Activated T-cell treated with anti-CD3 and anti-CD28 coated beads for 24 hours (primary cell): ENCODE measurements around the gene MAGI1.
"Not testable (repeated sequence)": the region's sequence is repeated elsewhere in the genome, so short reads cannot be mapped to it uniquely, and the experiment has no call there.

Source experiments
- DNase-seq: peaks from one replicate; pipeline ENCODE4 v3.0.0-alpha.2; 2020; ENCODE audit warnings: low read depth

Gene MAGI1

DNA sequence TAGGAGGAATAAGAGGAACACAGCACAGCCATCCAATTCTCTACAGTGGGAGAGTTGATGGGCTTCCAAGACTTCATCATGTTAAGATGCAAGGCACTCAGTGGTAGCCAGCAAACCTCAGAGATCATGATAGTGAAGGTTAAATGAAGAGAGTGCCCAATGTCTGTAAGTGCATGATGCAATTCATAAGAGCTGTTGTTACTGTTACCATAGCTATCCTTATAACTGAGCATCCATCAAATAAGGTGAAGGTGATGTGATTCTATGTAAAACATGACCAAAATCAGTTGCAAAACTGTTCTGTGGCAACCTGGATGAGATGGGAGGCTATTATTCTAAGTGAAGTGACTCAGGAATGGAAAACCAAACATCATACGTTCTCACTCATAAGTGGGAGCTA is 289.7 kb downstream of the MAGI1 start:
- DNase-seq, result no peak

- no peak for DNase-seq
Measured at GRCh38 chr3:65748326-65748725, 290.4 kb downstream of the MAGI1 start.

- DNase-seq, result no peak
Measured at GRCh38 chr3:65746848-65747247, 291.9 kb downstream of the MAGI1 start.

GRCh38 chr3:65745306-65745705 is 293.4 kb downstream of the MAGI1 start:
- DNase-seq, result no peak

GRCh38 chr3:65742914-65743313 is 295.8 kb downstream of the MAGI1 start:
- no peak for DNase-seq

- no peak for DNase-seq
Measured at GRCh38 chr3:65741540-65741939, 297.2 kb downstream of the MAGI1 start.

DNA sequence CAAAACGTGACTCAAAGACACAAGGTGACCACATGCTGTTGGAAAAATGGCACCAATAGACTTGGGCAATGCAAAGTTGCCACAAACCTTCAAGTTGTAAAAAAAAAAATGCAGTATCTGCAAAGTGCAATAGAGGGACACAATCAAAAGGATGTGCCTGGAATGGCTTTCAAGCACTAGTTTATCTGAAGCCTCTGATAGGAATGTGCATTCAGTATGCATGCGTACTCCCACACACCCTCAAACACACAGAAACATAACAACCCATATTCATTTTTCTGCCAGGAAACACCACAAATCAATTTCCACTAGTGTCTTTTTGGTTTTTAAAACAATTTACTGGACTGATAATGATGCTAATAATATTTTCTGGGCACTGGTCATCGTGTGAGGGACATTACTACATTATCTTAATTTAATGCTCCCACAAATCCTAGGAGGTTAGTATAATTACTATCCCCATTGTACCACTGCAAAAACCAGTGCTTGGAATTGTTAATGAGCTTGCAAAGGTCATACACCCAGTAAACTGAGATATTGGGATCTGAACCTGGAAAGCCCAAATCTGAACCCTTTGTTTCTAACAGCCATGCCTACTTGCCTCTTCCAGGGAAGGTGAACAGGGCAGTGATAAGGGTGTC is 298.7 kb downstream of the MAGI1 start:
- no peak for DNase-seq

GRCh38 chr3:65734792-65735191 is 303.9 kb downstream of the MAGI1 start:
- DNase-seq, result no peak

DNA sequence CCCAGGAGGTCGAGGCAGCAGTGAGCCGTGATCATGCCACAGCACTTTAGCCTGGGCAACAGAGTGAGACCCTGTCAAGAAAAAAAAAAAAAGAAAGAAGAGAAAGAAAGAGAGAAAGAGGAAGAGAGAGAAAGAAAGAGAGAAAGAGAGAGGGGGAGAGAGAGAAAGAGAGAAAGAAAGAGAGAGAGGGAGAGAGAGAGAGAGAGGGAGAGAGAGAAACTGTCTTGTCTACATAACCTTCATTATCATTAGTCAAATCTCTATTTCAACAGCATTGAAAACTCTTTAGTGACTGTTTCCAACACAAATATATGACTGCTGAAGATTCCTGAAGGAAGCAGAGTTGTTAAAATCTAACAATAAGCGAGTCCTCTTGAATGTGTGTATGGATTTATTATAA is 304.3 kb downstream of the MAGI1 start:
- DNase-seq, result no peak

DNA sequence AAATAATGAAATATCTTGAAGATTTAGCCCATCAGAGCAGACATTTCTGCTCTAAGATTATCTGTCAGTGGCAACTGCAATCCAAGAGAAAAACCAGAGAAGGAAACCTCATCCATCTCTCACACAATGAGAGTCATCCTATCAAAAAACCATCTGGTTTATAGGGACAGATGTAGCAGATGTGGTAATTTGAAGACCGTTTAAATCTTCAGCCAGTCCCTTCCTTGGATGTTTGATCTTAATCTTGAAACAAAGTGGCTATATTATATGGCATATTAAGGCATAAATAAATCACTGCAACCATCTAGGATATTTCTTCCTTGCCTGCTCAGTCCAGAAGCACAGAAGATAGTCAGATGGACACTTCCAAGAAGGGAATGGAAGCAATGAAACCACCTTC is 305.3 kb downstream of the MAGI1 start:
- no peak for DNase-seq

GRCh38 chr3:65732051-65732935 is 306.4 kb downstream of the MAGI1 start:
- DNase-seq, result no peak

- DNase-seq, result no peak
Measured at GRCh38 chr3:65730449-65730848, 308.3 kb downstream of the MAGI1 start.

- no peak for DNase-seq
Measured at GRCh38 chr3:65729973-65730372, 308.7 kb downstream of the MAGI1 start.

GRCh38 chr3:65729555-65729954 is 309.2 kb downstream of the MAGI1 start:
- no peak for DNase-seq

DNA sequence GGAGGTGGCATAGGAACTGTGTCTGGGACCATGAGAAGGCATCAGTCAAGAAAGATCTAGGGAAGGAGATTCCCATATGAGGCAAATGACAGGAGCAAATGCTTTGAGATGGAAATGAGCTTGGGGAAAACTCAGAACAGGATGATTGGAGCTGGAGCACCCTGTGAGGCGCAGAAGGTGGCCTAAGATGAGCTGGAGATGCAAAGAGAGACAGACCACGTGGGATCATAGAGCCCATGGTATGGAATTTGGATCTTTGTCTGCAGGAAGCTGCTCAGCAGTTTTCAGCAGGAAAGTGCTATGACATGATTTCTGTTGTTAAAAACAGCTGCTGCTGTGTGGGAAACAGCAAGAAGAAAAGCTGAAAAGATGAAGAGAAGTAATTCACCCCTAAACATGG is 310.6 kb downstream of the MAGI1 start:
- DNase-seq, result no peak

DNA sequence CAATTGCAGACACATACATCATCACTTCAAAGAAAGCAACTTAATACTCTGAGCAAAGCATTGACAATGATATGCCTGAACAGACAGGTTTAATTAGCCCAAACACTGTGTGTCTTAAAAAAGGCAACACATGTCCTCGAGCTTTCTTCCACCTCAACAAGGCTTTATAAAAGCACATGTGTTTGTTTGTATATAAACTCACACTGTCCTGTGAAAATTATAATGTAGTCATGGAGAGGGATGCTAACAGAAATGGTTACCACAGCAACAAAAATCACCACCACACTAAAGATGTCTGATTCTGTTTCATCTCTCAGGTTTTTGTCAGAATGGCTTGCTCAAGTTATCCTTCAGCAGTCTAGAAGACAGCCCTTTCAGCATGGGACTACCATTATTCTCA is 314.7 kb downstream of the MAGI1 start:
- DNase-seq, result no peak

- no peak for DNase-seq
Measured at GRCh38 chr3:65723011-65723410, 315.7 kb downstream of the MAGI1 start.

DNA sequence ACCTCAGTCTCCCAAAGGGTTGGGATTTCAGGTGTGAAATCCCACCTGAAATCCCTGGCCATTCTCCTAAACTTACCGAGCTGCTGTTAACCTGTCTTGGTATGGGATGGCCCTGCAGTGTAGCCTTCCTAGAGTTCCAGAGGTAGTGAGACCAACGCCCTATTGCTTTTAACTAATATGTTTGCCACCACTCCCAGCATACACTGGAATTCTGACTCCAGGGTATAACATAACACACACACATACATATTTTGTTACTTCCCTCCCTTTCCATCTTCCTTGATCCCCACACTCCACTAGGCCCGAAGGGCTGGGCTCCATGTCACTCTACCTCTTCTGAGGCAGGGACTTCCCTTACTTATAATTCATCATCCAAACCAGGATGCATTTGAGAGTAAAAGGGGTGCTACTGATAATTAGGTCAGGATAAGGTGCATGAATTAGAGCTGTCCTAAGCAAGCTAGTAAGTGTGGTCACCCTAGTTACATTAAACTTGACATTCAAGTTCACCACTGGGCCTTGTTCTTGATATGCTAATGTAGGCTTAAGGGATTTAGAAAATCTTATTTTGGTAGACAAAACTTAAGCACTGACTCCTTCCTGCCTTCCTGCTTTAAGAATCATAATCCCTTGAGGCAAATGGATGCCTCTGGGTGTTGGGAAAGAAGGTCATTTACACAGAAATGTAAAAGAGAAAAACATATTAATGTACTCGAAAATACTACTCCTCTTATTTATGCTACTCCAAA is 317.6 kb downstream of the MAGI1 start:
- DNase-seq, result no peak

DNA sequence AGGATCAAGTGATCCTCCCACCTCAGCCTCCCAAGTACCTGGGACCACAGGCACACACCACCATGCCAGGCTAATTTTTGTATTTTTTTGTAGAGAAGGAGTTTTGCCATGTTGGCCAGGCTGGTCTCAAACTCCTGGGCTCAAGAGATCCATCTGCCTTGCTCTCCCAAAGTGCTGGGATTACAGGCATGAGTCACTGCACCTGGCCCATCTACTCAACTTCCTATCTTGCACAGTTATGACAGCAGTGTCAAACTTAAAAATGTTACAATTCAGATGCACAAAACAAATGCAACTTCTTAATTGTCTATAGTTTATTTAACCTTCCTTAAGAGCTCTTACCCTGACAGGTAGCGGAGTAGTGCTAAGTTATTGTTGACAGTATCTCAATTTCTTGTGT is 319.1 kb downstream of the MAGI1 start:
- not testable (repeated sequence) for DNase-seq

- no peak for DNase-seq
Measured at GRCh38 chr3:65717676-65718346, 320.9 kb downstream of the MAGI1 start.

GRCh38 chr3:65716071-65716751 is 322.5 kb downstream of the MAGI1 start:
- DNase-seq, result no peak

GRCh38 chr3:65714134-65714533 is 324.6 kb downstream of the MAGI1 start:
- DNase-seq, result no peak
